Measurements from ENCODE around the gene UQCR11.

UQCR11 gene

DNA sequence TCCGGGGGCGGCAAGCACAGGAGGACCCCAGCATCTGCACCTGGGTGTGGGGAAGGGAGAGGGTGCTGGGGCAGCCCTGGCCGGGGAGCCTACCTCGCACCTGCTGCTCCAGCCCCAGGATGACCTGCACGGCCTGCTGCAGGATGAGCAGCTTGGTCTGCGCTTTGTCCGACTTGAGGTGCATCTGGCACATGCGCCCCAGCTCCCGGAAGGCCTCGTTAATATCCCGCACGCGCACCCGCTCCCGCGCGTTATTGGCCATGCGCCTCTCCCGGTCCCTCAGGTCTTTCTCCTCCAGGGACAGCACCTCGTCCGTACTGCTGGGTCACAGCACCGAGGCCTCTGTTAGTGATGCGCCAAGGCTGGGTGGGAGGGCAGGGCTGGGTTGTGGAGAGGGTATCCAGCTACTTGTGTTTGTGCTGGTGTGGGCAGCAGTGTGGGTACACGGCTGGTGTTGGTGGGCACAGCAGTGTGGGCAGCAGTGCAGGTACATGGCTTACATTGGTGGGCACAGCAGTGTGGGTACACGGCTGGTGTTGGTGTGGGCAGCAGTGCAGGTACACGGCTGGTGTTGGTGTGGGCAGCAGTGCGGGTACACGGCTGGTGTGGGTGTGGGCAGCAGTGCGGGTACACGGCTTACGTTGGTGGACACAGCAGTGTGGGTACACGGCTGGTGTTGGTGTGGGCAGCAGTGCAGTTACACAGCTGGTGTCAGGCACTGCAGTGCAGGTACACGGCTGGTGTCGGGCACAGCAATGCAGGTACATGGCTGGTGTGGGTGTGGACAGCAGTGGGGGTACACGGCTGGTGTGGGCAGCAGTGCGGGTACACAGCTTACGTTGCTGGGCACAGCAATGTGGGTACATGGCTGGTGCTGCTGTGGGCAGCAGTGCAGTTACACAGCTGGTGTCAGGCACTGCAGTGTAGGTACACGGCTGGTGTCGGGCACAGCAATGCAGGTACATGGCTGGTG, 7.1 kb upstream of the UQCR11 start:
- H3K4me3 ChIP-seq (ENCODE audit: low read length), result no peak overlapping the region
- no peak for DNase-seq (ENCODE audit: low read depth)
- H3K4me1 ChIP-seq (ENCODE audit: control insufficient read depth, insufficient read depth, low read length), result peaks cover 6% of the 10 kb centered on the region
- H3K27me3 ChIP-seq (replicated peaks; ENCODE audit: control insufficient read depth, insufficient read depth, low read length), result no peaks in the 10 kb centered on the region
- no peaks in the 10 kb centered on the region for H3K9me3 ChIP-seq (ENCODE audit: control insufficient read depth, low read length)
- H3K9ac ChIP-seq (ENCODE audit: low read length), result no peak overlapping the region
- peaks cover 40% of the 10 kb centered on the region for H3K36me3 ChIP-seq (ENCODE audit: control insufficient read depth, insufficient read depth, low read length, severe bottlenecking)

DNA sequence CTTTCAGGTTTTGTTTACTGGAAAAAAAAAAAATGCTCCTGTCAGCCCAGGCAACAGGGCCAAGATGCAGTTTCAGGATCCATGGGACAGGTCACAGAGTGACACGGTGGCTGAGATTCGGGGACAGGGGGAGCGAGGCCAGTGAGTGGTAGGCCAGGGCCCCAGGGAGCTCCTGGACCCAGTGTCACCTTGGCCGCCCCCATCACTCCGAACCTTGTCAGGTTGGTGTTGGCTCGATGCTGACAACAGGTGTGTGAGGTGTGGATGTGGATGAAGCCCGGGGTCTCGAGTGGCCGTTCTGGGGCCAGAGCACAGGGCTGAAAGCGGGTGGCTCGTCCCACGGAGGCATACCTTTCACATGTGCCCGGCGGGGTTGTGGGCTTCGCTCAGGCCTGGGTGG, 6.1 kb upstream of the UQCR11 start:
- Histone ChIP-seq H3K4me1 (ENCODE audit: control insufficient read depth, insufficient read depth, low read length) (peaks cover 7% of the 10 kb centered on the region), H3K9me3 (ENCODE audit: control insufficient read depth, low read length) (no peaks in the 10 kb centered on the region), H3K9ac (ENCODE audit: low read length) (no peak overlapping the region), H3K36me3 (ENCODE audit: control insufficient read depth, insufficient read depth, low read length, severe bottlenecking) (peaks cover 36% of the 10 kb centered on the region), H3K27me3 (replicated peaks; ENCODE audit: control insufficient read depth, insufficient read depth, low read length) (no peaks in the 10 kb centered on the region), H3K4me3 (ENCODE audit: low read length) (no peak overlapping the region)
- no peak for DNase-seq (ENCODE audit: low read depth)

DNA sequence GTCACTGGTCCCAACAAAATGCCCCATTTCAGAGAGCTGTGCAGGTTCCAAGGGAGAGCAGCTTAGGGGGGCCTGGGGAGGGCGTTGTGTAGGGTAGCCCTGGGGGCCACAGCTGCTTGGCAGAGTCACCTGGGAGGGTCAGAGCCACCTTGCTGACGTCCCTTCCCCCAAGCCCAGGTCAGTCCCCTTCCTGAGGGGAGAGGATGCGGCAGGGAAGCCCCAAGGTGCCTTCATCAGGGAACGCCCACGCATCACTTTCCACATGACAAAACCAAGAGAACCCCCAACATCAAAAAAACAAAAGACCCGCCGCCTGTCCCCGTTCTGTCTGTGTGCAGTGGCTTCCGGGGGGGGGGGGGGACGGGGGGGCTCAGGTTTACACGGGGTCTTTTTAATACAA, 5.3 kb upstream of the UQCR11 start:
- DNase-seq (ENCODE audit: low read depth), result no peak
- peaks cover 10% of the 10 kb centered on the region for H3K4me1 ChIP-seq (ENCODE audit: control insufficient read depth, insufficient read depth, low read length)
- H3K36me3 ChIP-seq (ENCODE audit: control insufficient read depth, insufficient read depth, low read length, severe bottlenecking), result peaks cover 36% of the 10 kb centered on the region
- H3K9ac ChIP-seq (ENCODE audit: low read length), result no peak overlapping the region
- no peaks in the 10 kb centered on the region for H3K9me3 ChIP-seq (ENCODE audit: control insufficient read depth, low read length)
- H3K4me3 ChIP-seq (ENCODE audit: low read length), result no peak overlapping the region
- H3K27me3 ChIP-seq (replicated peaks; ENCODE audit: control insufficient read depth, insufficient read depth, low read length), result no peaks in the 10 kb centered on the region

DNA sequence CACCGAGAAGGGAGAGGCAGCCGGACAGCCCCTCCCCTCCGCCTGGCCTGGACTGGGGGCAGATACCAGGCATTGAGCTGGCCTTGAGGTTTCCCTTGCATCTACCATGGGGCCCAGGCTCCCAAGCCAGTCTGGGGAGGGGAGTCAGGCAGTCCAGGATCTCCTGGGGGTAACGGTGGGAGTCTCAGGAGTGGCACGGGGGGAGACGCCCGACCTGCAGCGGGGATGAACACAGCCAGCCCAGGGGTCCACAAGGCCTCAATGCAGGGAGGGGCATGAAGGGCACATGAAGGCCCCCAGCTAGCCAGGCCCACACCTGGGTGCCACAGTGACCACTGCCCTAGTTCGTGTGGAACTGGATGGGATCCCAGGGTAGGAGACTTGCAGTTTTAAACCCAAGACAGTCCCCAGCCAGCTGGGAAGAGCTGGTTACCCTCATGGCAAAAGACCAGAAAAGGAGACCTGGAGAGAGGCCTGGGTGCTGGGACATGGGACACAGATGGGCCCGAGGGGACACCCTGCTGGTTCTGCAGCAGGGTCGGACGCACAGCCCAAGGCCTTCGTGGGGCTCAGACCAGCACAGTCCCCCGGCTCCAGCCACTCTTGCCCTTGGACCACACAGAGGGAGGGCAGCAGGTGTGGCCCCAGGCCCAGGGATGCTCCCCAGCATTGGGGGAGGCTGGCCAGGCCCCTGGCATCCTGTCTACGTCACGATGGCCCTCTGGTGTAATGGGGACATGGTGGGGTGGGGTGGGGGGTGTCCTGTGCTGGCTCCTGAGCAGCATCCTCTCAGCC, 4.6 kb upstream of the UQCR11 start:
- Histone ChIP-seq H3K4me1 (ENCODE audit: control insufficient read depth, insufficient read depth, low read length) (peaks cover 10% of the 10 kb centered on the region), H3K36me3 (ENCODE audit: control insufficient read depth, insufficient read depth, low read length, severe bottlenecking) (peaks cover 32% of the 10 kb centered on the region), H3K9me3 (ENCODE audit: control insufficient read depth, low read length) (no peaks in the 10 kb centered on the region), H3K4me3 (ENCODE audit: low read length) (no peak overlapping the region), H3K9ac (ENCODE audit: low read length) (no peak overlapping the region), H3K27me3 (replicated peaks; ENCODE audit: control insufficient read depth, insufficient read depth, low read length) (no peaks in the 10 kb centered on the region)
- DNase-seq (ENCODE audit: low read depth), result no peak

DNA sequence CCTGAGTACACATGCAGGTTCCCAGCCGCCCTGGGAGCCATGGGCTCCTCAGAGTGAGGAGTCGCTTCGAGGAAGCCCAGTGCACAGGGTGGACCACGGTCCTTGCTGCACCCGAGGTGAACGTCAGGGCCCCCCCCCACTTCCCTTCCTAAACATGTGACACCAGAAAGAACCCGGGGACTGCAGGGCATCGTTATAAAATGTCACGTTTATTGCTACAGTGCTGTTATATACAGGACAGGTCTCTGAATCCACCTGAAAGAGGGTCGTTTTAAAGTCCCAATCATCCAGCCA, 3.8 kb upstream of the UQCR11 start:
- DNase-seq (ENCODE audit: low read depth), result no peak
- no peak overlapping the region for H3K9ac ChIP-seq (ENCODE audit: low read length)
- H3K9me3 ChIP-seq (ENCODE audit: control insufficient read depth, low read length), result no peaks in the 10 kb centered on the region
- no peaks in the 10 kb centered on the region for H3K27me3 ChIP-seq (replicated peaks; ENCODE audit: control insufficient read depth, insufficient read depth, low read length)
- no peak overlapping the region for H3K4me3 ChIP-seq (ENCODE audit: low read length)
- H3K36me3 ChIP-seq (ENCODE audit: control insufficient read depth, insufficient read depth, low read length, severe bottlenecking), result peaks cover 30% of the 10 kb centered on the region
- H3K4me1 ChIP-seq (ENCODE audit: control insufficient read depth, insufficient read depth, low read length), result peaks cover 14% of the 10 kb centered on the region

DNA sequence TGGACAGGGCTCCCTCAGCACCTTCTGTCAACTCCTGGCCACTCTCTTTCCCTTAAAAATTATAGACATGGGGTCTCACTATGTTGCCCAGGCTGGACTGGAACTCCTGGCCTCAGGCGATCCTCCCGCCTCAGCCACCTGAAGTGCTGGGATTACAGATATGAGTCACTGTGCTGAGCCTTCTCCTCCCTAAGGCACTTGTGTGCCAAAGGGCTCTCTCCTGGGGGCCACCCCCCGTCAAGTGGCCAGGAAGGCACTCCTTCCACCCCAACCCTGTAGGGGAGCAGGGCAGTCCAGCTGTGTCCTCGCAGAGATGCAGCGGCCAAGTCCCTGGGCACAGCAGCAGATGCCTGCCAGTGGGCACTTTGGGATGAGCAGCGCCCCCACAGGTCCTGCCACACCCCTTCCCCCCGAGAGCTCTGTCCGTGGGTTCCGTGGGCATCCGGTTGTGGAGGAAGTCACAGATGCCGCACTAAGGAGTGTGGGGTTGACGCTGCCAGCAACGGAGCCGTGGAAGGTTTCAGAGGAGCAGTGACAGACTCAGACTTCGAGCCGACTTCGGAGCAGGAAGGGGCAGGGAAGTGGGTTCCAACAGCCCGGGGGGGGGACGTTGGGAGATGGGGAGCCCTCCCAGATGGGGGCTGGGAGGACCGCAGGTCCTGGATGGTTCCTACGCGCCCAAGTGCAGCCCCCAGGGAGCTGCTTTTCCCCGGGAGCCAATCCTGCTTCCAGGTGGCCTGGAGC, 3.3 kb upstream of the UQCR11 start:
- no peak for DNase-seq (ENCODE audit: low read depth)
- Histone ChIP-seq H3K27me3 (replicated peaks; ENCODE audit: control insufficient read depth, insufficient read depth, low read length) (no peaks in the 10 kb centered on the region), H3K4me1 (ENCODE audit: control insufficient read depth, insufficient read depth, low read length) (peaks cover 19% of the 10 kb centered on the region), H3K4me3 (ENCODE audit: low read length) (no peak overlapping the region), H3K36me3 (ENCODE audit: control insufficient read depth, insufficient read depth, low read length, severe bottlenecking) (peaks cover 30% of the 10 kb centered on the region), H3K9ac (ENCODE audit: low read length) (no peak overlapping the region), H3K9me3 (ENCODE audit: control insufficient read depth, low read length) (no peaks in the 10 kb centered on the region)

DNA sequence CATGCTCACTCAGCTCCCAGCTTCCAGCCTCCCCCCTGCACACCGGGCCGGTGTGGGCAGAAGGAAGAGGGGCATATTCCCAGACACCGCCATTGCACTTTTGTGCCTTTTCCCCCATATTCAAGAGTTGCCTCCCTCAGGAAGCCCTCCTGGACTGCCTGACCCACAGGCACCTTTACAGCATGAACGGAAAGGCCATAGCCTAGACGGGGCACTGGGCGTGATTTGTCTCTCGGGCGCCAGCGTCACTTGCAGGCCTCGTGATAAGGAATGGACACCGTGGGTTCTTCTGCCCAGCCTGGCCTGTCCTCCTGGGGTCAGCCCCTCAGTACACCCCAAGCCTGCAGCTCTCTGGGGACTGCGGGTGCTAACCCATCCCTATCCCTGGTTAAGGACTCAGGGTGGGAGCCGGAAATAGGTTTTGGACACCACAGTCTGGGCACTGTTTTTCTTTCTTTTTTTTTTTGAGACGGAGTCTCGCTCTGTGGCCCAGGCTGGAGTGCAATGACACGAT, 933 bp upstream of the UQCR11 start:
- H3K27me3 ChIP-seq (replicated peaks; ENCODE audit: control insufficient read depth, insufficient read depth, low read length), result no peaks in the 10 kb centered on the region
- H3K4me1 ChIP-seq (ENCODE audit: control insufficient read depth, insufficient read depth, low read length), result peaks cover 25% of the 10 kb centered on the region
- peak overlapping the region; percentile 86 for H3K4me3 ChIP-seq (ENCODE audit: low read length)
- DNase-seq (ENCODE audit: low read depth), result no peak
- peak overlapping the region; percentile 91 for H3K9ac ChIP-seq (ENCODE audit: low read length)
- H3K9me3 ChIP-seq (ENCODE audit: control insufficient read depth, low read length), result no peaks in the 10 kb centered on the region
- H3K36me3 ChIP-seq (ENCODE audit: control insufficient read depth, insufficient read depth, low read length, severe bottlenecking), result peaks cover 17% of the 10 kb centered on the region

DNA sequence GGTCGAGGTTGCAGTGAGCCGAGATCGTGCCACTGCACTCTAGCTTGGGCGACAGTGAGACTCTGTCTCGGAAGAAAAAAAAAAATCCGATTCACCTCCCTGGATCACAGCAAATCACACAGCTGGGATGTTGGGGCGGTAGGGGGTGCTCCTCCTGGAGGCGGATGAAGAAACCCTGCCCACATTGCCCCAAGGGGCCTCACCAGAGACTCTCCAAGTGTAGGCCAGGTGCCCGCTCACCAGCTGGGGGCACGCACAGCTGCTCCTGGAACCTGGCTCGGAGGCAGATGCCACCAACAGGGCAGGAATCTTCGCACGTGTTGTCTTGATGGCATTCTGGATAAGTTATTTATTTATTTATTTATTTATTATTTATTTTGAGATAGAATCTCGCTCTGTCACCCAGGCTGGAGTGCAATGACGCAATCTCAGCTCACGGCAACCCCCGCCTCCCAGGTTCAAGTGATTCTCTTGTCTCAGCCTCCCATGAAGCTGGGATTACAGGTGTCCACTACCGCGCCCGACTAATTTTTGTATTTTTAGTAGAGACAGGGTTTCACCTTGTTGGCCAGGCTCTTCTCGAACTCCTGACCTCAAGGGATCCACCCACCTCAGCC, 3.1 kb downstream of the UQCR11 start:
- Histone ChIP-seq H3K4me3 (ENCODE audit: low read length) (no peak overlapping the region), H3K27me3 (replicated peaks; ENCODE audit: control insufficient read depth, insufficient read depth, low read length) (no peaks in the 10 kb centered on the region), H3K9ac (ENCODE audit: low read length) (no peak overlapping the region), H3K9me3 (ENCODE audit: control insufficient read depth, low read length) (no peaks in the 10 kb centered on the region), H3K4me1 (ENCODE audit: control insufficient read depth, insufficient read depth, low read length) (peaks cover 24% of the 10 kb centered on the region), H3K36me3 (ENCODE audit: control insufficient read depth, insufficient read depth, low read length, severe bottlenecking) (peaks cover 26% of the 10 kb centered on the region)
- DNase-seq (ENCODE audit: low read depth), result no peak

DNA sequence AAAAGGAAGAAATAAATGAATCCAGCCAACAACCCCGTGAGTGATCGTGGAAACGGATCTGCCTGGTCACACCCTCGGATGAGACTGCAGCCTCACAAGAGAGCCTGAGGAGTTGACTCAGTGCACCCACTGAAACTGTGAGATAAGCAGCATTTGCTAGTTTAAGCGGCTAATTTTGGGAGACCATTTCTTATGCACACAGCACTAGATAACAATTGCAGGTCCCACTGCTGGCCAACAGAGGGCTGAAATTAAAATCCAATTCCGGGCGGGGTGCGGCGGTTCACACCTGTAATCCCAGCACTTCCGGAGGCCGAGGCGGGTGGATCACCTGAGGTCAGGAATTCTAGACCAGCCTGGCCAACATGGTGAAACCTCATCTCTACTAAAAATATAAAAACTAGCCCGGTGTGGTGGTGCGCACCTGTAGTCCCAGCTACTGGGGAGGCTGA, 3.6 kb downstream of the UQCR11 start:
- DNase-seq (ENCODE audit: low read depth), result no peak
- Histone ChIP-seq H3K27me3 (replicated peaks; ENCODE audit: control insufficient read depth, insufficient read depth, low read length) (no peaks in the 10 kb centered on the region), H3K9ac (ENCODE audit: low read length) (no peak overlapping the region), H3K36me3 (ENCODE audit: control insufficient read depth, insufficient read depth, low read length, severe bottlenecking) (peaks cover 31% of the 10 kb centered on the region), H3K9me3 (ENCODE audit: control insufficient read depth, low read length) (no peaks in the 10 kb centered on the region), H3K4me3 (ENCODE audit: low read length) (no peak overlapping the region), H3K4me1 (ENCODE audit: control insufficient read depth, insufficient read depth, low read length) (peaks cover 30% of the 10 kb centered on the region)

DNA sequence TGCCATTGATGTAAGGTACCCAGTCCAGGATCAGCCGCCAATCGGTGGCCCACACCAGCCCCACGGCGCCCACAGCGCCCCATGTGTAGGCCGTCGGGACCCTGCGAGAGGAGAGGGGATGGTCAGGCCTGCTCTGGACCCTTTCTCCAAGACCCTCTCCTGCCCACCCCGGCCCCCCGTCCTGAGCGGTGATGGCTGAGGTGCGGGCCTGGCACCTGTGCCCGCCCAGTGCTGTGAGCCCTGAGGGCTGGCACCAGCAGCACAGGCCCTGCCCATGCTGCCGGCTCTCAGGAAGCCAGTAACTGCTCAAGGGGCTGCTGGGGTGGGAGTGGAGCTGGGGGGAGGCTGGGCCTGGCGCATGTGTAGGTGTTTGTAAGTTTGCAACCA, 5.8 kb downstream of the UQCR11 start:
- Histone ChIP-seq H3K36me3 (ENCODE audit: control insufficient read depth, insufficient read depth, low read length, severe bottlenecking) (peaks cover 41% of the 10 kb centered on the region), H3K27me3 (replicated peaks; ENCODE audit: control insufficient read depth, insufficient read depth, low read length) (no peaks in the 10 kb centered on the region), H3K4me1 (ENCODE audit: control insufficient read depth, insufficient read depth, low read length) (peaks cover 28% of the 10 kb centered on the region), H3K4me3 (ENCODE audit: low read length) (no peak overlapping the region), H3K9me3 (ENCODE audit: control insufficient read depth, low read length) (no peaks in the 10 kb centered on the region), H3K9ac (ENCODE audit: low read length) (no peak overlapping the region)
- no peak for DNase-seq (ENCODE audit: low read depth)

All from adipocyte (in vitro differentiated cells).